ENCODE results near the gene HMCN2. TPM values are rescaled to one million over a fixed set of nuclear protein-coding genes. Genes with fewer than 3 reads are reported as not detected.

HMCN2 gene, protein sequence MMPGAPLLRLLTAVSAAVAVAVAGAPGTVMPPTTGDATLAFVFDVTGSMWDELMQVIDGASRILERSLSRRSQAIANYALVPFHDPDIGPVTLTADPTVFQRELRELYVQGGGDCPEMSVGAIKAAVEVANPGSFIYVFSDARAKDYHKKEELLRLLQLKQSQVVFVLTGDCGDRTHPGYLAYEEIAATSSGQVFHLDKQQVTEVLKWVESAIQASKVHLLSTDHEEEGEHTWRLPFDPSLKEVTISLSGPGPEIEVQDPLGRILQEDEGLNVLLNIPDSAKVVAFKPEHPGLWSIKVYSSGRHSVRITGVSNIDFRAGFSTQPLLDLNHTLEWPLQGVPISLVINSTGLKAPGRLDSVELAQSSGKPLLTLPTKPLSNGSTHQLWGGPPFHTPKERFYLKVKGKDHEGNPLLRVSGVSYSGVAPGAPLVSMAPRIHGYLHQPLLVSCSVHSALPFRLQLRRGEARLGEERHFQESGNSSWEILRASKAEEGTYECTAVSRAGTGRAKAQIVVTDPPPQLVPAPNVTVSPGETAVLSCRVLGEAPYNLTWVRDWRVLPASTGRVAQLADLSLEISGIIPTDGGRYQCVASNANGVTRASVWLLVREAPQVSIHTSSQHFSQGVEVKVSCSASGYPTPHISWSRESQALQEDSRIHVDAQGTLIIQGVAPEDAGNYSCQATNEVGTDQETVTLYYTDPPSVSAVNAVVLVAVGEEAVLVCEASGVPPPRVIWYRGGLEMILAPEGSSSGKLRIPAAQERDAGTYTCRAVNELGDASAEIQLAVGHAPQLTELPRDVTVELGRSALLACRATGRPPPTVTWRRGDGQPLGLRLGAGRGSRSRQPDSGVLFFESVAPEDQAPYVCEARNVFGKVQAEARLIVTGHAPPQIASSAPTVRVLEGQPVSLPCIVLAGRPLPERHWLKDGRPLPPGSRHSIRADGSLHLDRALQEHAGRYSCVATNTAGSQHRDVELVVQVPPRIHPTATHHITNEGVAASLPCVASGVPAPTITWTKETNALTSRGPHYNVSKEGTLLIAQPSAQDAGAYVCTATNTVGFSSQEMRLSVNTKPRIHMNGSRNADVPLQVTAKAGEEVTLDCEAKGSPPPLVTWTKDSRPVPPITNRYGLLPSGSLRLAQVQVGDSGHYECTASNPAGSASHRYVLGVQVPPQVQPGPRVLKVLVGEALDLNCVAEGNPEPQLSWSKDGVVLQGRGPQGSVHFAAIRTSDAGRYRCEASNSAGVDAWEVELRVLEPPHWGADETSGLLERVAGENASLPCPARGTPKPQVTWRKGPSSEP (N-terminal part only)
- 0.02 to 0.12 TPM (median 0.02 TPM) in 5 replicates for total RNA-seq (2022; extraction: Qiagen RNA extraction)

DNA sequence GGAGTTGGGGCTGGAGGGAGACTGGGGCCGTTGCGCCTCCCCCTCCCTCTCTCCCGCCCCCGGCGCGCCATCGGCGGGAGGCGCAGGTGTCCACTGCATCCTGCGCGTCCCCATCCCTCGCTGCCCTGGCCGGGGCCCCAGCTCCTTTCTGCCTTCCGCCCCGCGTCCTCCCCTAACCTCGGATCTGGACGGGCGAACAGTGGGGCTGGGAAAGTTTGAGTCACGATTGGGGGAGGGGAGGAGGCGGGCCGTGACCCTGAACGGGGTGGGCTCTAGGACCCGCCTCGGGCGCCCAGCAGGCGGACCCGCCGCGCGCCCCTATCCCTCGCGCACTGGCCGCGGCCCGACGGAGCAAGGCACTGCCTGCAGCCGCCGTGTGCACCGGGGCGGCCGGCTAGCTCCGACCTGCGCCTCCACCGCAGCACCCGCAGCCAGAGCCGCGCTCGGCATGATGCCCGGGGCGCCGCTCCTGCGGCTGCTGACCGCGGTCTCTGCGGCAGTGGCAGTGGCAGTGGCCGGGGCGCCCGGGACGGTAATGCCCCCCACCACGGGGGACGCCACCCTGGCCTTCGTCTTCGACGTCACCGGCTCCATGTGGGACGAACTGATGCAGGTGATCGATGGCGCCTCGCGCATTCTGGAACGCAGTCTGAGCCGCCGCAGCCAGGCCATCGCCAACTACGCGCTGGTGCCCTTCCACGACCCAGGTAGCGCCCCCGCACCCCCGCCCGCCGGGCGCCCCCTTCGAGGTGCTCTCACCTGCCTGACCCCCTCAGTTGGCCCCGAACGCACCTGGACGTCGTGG is at the start of gene HMCN2:
Gene HMCN2 (plus strand): TSS at position 330 of the 805 bp plus-strand sequence. CDS start 119 bp downstream, at position 449.

DNA sequence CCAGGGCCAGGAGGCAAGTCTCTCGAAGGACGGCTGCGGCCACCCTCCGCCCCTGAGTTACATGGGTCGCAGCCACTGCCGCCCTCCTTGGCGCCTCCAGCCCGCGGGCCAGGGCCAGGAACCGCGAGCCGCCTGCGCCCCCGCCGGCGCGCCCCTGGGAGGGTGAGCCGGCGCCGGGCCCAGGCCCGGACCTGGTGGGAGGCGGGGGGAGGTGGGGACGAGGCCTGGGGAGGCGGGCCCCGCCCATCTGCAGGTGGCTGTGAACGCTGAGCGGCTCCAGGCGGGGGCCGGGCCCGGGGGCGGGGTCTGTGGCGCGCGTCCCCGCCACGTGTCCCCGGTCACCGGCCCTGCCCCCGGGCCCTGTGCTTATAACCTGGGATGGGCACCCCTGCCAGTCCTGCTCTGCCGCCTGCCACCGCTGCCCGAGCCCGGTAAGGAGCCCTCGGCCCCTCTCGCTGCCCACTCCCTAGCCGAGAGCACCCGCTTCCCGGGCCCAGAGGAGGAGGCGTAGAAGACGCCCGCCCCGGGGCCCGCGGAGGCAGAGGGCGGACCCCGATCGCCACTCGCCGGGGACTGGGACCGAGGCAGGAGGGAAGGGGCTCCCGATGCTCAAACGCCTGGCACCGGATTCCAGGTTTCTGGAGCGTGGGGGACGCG is 179.1 kb downstream of the HMCN2 start, which contains the start of gene ASS1:
Gene ASS1 (plus strand): TSS at position 397 of the 657 bp plus-strand sequence. CDS start 7,268 bp downstream, outside the sequence.

Other genes starting within 250 kb of the HMCN2 start
- 11.2 to 16.2 TPM (median 15.2 TPM) in 5 replicates for gene FNBP1, start 222.6 kb upstream of the HMCN2 start, total RNA-seq (2022; extraction: Qiagen RNA extraction)
- 24.3 to 31.0 TPM (median 29.5 TPM) in 5 replicates for gene GPR107, start 211.9 kb upstream of the HMCN2 start, total RNA-seq (2022; extraction: Qiagen RNA extraction)
- gene NCS1, start 93.4 kb upstream of the HMCN2 start, total RNA-seq (2022; extraction: Qiagen RNA extraction) = 29.5 to 56.8 TPM (median 55.9 TPM) in 5 replicates
- gene ASS1, start 179.2 kb downstream of the HMCN2 start, total RNA-seq (2022; extraction: Qiagen RNA extraction) = 18.7 to 22.4 TPM (median 20.7 TPM) in 5 replicates

All from A549 treated with dexamethasone at 1 μM for 4 hours (cell line).